ENCODE results near the gene NXPE3. TPM values are rescaled to one million over a fixed set of nuclear protein-coding genes. Genes with fewer than 3 reads are reported as not detected.

The NXPE3 gene
- total and polyA plus RNA-seq, 10 of the 15 experiments (the other 5 are each of a cell fraction or from before 2014, with no cell fraction given), result 2.0 to 8.7 (median 5.2) TPM

- TF ChIP-seq ATF2 (IDR thresholded peaks at IDR 0.05; ENCODE audit: low read length) (no peak), MYC (IDR thresholded peaks at IDR 0.05; ENCODE audit: insufficient read depth, insufficient read length, insufficient replicate concordance, low read length, severe bottlenecking) (no peak)
These were observed 46.8 kb upstream of the NXPE3 start (continued) for GRCh38 chr3:101732240-101732641.

GRCh38 chr3:101735833-101736232, 43.2 kb upstream of the NXPE3 start:
- Histone ChIP-seq H3K36me3 (ENCODE audit: control insufficient read depth in 2 of 2, insufficient read depth in 2 of 2, low read length in 1 of 2) (peaks cover 14 to 20% of the 10 kb centered on the region in 2 experiments), H3K4me2 (ENCODE audit: control insufficient read depth, insufficient read depth) (no peak overlapping the region), H3K4me3 (no peak overlapping the region), H3K4me1 (ENCODE audit: control insufficient read depth, insufficient read depth, low read length) (no peaks in the 10 kb centered on the region), H3K9me3 (replicated peaks; ENCODE audit: control insufficient read depth, insufficient read depth, low read length) (no peaks in the 10 kb centered on the region; the same call in 2 of the 3 replicates), H3K79me2 (ENCODE audit: control insufficient read depth, insufficient read depth, low read length) (no peaks in the 10 kb centered on the region), H3K27ac (ENCODE audit: control insufficient read depth, insufficient read depth) (no peak overlapping the region), H3K27me3 (replicated peaks in 1 of 2; ENCODE audit: control insufficient read depth in 2 of 2, insufficient read depth in 2 of 2, low read length in 1 of 2) (no peaks in the 10 kb centered on the region), H4K20me1 (ENCODE audit: control insufficient read depth, insufficient read depth) (no peaks in the 10 kb centered on the region), H3K9ac (ENCODE audit: control insufficient read depth, insufficient read depth, low read length) (no peak overlapping the region), H2AFZ (ENCODE audit: control insufficient read depth, low read depth, low read length) (no peak overlapping the region)
- ChIA-PET CTCF (no interaction called here), POLR2A (no interaction called here), RAD21 (ENCODE audit: unreplicated experiment) (no interaction called here), SMC1A (ENCODE audit: uncharacterized antibody, unreplicated experiment) (no interaction called here)
- TF ChIP-seq CBX3 (IDR thresholded peaks at IDR 0.05; ENCODE audit: borderline replicate concordance, low read depth), result no peak
- no peak for TF ChIP-seq PBX3 (IDR thresholded peaks at IDR 0.05; ENCODE audit: insufficient replicate concordance, low read depth, low read length)
- TF ChIP-seq MEF2B (IDR thresholded peaks at IDR 0.05; ENCODE audit: partially characterized antibody, poor library complexity, severe bottlenecking), result no peak
- no peak for TF ChIP-seq PAX5 (IDR thresholded peaks at IDR 0.05; ENCODE audit: borderline replicate concordance, low read depth, low read length)
- TF ChIP-seq SREBF1 (IDR thresholded peaks at IDR 0.05; ENCODE audit: low read length), result no peak
- TF ChIP-seq LARP7 (IDR thresholded peaks at IDR 0.05), result no peak
- TF ChIP-seq CHD2 (IDR thresholded peaks at IDR 0.05; ENCODE audit: borderline replicate concordance, low read depth, low read length), result no peak
- TF ChIP-seq ZNF207 (IDR thresholded peaks at IDR 0.05; ENCODE audit: borderline replicate concordance), result no peak
- no peak for TF ChIP-seq STAT3 (IDR thresholded peaks at IDR 0.05; ENCODE audit: low read depth, low read length)
- no peak for TF ChIP-seq RFX5 (IDR thresholded peaks at IDR 0.05; ENCODE audit: low read depth, low read length)
- TF ChIP-seq HDAC6 (IDR thresholded peaks at IDR 0.05; ENCODE audit: unreplicated experiment), result no peak
- TF ChIP-seq IRF3 (IDR thresholded peaks at IDR 0.05), result no peak
- TF ChIP-seq POLR2AphosphoS2 (IDR thresholded peaks at IDR 0.05; ENCODE audit: low read depth, low read length), result no peak
- no peak for TF ChIP-seq RELA (IDR thresholded peaks at IDR 0.05; ENCODE audit: borderline replicate concordance, partially characterized antibody)
- TF ChIP-seq POLR2AphosphoS5 (IDR thresholded peaks at IDR 0.05; ENCODE audit: low read length), result no peak
- TF ChIP-seq BACH1 (IDR thresholded peaks at IDR 0.05; ENCODE audit: borderline replicate concordance), result no peak
- TF ChIP-seq KLF5 (IDR thresholded peaks at IDR 0.05; ENCODE audit: partially characterized antibody), result no peak
- in situ Hi-C loops (cut with MboI) (no loop called here), intact Hi-C loops (cut with micrococcal nuclease; ENCODE audit: unreplicated experiment) (no loop called here)
- BruUV-seq (replicated peaks), result no TSS peak
- no peak for FAIRE-seq
- no peak for ATAC-seq
- no peak for DNase-seq (ENCODE audit: low read depth, low spot score)
- 97% methylated on average over 10 of the region's 10 CpGs for WGBS (ENCODE audit: insufficient coverage, insufficient replicate concordance, low lambda C conversion rate, missing lambda C conversion rate)
